GM23338 (cell line): ENCODE data around the gene CWC22.

Experiments
- ETS1 ChIP-seq: IDR thresholded peaks from 2 replicates; pipeline ENCODE4 v1.6.1; 2016; ENCODE audit warnings: antibody characterized with exemption
- EZH2 ChIP-seq: fragments of 200-600 bp; sonication (generic); IDR thresholded peaks from one replicate; pipeline ENCODE4 v1.8.0; 2017; ENCODE audit warnings: antibody characterized with exemption, mild to moderate bottlenecking, low read depth; ENCODE audit not compliant: unreplicated experiment
- JUNB ChIP-seq: IDR thresholded peaks from one replicate; pipeline ENCODE4 v1.6.1; 2016; ENCODE audit warnings: antibody characterized with exemption; ENCODE audit not compliant: unreplicated experiment
- POLR2AphosphoS5 ChIP-seq: IDR thresholded peaks from 2 replicates; pipeline ENCODE4 v1.6.1; 2016; ENCODE audit warnings: antibody characterized with exemption, low read depth
- TF ChIP-seq, protein P1 (sequence below), 2 experiments: fragments of 200-600 bp in 1 of 2; sonication (generic) in 1 of 2; conservative IDR thresholded peaks; 2 replicates each; pipeline versions ENCODE4 v1.5.1 to v1.6.1; 2016 to 2017; ENCODE audit warnings: antibody characterized with exemption in 2 of 2, low read depth in 2 of 2, mild to moderate bottlenecking in 2 of 2, moderate library complexity in 1 of 2
- TF ChIP-seq, protein P2 (sequence below): IDR thresholded peaks from one replicate; pipeline ENCODE4 v1.6.1; 2018; ENCODE audit warnings: antibody characterized with exemption; ENCODE audit not compliant: unreplicated experiment

- no peak for TF ChIP-seq EZH2
- TF ChIP-seq, protein P1, sequence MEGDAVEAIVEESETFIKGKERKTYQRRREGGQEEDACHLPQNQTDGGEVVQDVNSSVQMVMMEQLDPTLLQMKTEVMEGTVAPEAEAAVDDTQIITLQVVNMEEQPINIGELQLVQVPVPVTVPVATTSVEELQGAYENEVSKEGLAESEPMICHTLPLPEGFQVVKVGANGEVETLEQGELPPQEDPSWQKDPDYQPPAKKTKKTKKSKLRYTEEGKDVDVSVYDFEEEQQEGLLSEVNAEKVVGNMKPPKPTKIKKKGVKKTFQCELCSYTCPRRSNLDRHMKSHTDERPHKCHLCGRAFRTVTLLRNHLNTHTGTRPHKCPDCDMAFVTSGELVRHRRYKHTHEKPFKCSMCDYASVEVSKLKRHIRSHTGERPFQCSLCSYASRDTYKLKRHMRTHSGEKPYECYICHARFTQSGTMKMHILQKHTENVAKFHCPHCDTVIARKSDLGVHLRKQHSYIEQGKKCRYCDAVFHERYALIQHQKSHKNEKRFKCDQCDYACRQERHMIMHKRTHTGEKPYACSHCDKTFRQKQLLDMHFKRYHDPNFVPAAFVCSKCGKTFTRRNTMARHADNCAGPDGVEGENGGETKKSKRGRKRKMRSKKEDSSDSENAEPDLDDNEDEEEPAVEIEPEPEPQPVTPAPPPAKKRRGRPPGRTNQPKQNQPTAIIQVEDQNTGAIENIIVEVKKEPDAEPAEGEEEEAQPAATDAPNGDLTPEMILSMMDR (conservative IDR thresholded peaks at IDR 0.05; ENCODE audit: low read depth in 2 of 2): no peak
- TF ChIP-seq POLR2AphosphoS5: no peak
- TF ChIP-seq, protein P2, sequence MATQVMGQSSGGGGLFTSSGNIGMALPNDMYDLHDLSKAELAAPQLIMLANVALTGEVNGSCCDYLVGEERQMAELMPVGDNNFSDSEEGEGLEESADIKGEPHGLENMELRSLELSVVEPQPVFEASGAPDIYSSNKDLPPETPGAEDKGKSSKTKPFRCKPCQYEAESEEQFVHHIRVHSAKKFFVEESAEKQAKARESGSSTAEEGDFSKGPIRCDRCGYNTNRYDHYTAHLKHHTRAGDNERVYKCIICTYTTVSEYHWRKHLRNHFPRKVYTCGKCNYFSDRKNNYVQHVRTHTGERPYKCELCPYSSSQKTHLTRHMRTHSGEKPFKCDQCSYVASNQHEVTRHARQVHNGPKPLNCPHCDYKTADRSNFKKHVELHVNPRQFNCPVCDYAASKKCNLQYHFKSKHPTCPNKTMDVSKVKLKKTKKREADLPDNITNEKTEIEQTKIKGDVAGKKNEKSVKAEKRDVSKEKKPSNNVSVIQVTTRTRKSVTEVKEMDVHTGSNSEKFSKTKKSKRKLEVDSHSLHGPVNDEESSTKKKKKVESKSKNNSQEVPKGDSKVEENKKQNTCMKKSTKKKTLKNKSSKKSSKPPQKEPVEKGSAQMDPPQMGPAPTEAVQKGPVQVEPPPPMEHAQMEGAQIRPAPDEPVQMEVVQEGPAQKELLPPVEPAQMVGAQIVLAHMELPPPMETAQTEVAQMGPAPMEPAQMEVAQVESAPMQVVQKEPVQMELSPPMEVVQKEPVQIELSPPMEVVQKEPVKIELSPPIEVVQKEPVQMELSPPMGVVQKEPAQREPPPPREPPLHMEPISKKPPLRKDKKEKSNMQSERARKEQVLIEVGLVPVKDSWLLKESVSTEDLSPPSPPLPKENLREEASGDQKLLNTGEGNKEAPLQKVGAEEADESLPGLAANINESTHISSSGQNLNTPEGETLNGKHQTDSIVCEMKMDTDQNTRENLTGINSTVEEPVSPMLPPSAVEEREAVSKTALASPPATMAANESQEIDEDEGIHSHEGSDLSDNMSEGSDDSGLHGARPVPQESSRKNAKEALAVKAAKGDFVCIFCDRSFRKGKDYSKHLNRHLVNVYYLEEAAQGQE: no peak
- no peak for TF ChIP-seq ETS1
- no peak for TF ChIP-seq JUNB
These were observed 81.4 kb downstream of the CWC22 start for GRCh38 chr2:179925713-179926112.
